Measurements from ENCODE around the gene DPYD. TPM values are rescaled to one million over a fixed set of nuclear protein-coding genes. Genes with fewer than 3 reads are reported as not detected.

Gene DPYD
- total and polyA plus RNA-seq, 12 donors: 4.1 to 22.0 (median 7.0) TPM

DNA sequence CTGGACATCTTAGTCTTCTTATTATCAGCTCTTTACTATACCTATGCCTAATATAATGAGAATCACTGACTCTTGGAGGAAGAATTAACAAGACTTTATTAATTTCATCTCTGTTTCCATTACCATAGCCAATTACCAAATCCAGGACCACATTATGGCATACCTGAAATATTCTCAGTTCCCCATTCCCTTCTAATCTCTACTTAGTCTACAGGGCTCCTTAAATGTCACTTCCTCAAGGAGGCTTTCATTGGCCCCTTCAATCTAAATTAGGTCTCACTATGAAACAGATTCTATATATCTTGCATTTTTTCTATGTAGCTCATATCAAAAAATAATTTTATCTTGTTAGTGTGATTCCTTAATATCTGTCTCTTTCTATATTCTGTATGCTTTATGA is 828.0 kb downstream of the DPYD start:
- H3K27me3 ChIP-seq: no peaks in the 10 kb centered on the region
- no peak overlapping the region for H3K27ac ChIP-seq
- H3K36me3 ChIP-seq: peaks cover 0 to 25% (median 0%) of the 10 kb centered on the region in 9 donors
- no peak for ATAC-seq
- TF ChIP-seq, protein P1, sequence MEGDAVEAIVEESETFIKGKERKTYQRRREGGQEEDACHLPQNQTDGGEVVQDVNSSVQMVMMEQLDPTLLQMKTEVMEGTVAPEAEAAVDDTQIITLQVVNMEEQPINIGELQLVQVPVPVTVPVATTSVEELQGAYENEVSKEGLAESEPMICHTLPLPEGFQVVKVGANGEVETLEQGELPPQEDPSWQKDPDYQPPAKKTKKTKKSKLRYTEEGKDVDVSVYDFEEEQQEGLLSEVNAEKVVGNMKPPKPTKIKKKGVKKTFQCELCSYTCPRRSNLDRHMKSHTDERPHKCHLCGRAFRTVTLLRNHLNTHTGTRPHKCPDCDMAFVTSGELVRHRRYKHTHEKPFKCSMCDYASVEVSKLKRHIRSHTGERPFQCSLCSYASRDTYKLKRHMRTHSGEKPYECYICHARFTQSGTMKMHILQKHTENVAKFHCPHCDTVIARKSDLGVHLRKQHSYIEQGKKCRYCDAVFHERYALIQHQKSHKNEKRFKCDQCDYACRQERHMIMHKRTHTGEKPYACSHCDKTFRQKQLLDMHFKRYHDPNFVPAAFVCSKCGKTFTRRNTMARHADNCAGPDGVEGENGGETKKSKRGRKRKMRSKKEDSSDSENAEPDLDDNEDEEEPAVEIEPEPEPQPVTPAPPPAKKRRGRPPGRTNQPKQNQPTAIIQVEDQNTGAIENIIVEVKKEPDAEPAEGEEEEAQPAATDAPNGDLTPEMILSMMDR (IDR thresholded peaks at IDR 0.05): no peak
- H3K4me3 ChIP-seq: no peak overlapping the region
- DNase-seq: no peak
- intact Hi-C loops (cut with DNase I): no loop called here
- H3K4me1 ChIP-seq: peaks cover 0 to 7% (median 0%) of the 10 kb centered on the region in 9 donors
- no peaks in the 10 kb centered on the region for H3K9me3 ChIP-seq

DNA sequence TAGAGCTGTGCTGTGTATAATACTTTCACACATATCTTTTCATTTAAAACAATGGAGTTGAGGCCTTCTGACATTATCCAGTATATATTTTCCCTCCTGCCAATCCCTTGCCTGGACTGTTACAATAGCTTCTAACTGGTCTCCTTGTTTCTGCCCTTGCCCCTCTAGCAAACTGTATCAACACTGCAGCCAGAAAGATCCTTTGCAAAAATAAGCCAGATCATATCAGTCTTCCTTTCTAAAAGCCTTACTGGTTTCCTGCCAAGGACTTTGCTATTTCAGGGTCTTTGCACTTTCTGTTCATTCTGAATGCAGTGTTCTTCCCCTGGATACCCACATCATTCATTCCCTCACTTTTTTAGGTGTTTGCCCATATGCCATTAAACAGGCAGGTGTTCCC is 829.2 kb downstream of the DPYD start:
- intact Hi-C loops (cut with DNase I): no loop called here
- no peaks in the 10 kb centered on the region for H3K27me3 ChIP-seq
- TF ChIP-seq, protein P1 (IDR thresholded peaks at IDR 0.05): no peak
- DNase-seq: no peak
- no peak overlapping the region for H3K27ac ChIP-seq
- no peak for ATAC-seq
- no peak overlapping the region for H3K4me3 ChIP-seq
- H3K9me3 ChIP-seq: no peaks in the 10 kb centered on the region
- H3K36me3 ChIP-seq: peaks cover 0 to 13% (median 0%) of the 10 kb centered on the region in 9 donors
- peaks cover 0 to 7% (median 0%) of the 10 kb centered on the region in 9 donors for H3K4me1 ChIP-seq

DNA sequence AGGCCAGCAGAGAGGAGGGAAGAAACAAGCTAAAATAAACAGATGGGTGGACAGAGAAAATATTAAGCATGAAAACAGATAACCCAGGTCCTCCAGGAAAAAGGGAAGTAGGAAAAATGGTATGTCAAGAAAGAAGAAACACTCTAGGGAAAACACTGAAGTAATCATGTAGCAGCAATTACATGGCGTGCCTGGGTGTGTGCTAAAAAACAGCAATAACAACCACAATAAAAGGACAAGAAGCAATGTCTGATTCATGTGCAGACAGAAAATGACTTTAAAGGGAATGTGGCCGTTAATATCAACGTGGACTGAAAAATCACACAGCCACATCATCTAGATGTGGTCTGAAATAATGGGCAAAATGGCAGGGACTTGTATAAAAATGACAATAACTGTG is 829.6 kb downstream of the DPYD start:
- TF ChIP-seq, protein P1 (IDR thresholded peaks at IDR 0.05): no peak
- Histone ChIP-seq H3K9me3 (no peaks in the 10 kb centered on the region), H3K4me1 (peaks cover 0 to 7% (median 0%) of the 10 kb centered on the region in 9 donors), H3K27ac (no peak overlapping the region), H3K4me3 (no peak overlapping the region), H3K27me3 (no peaks in the 10 kb centered on the region), H3K36me3 (peaks cover 0 to 9% (median 0%) of the 10 kb centered on the region in 9 donors)
- ATAC-seq (no peak), DNase-seq (no peak)
- WGBS, 2 donors: 78 to 81% methylated on average over 3 of the region's 3 CpGs
- intact Hi-C loops (cut with DNase I): no loop called here

DNA sequence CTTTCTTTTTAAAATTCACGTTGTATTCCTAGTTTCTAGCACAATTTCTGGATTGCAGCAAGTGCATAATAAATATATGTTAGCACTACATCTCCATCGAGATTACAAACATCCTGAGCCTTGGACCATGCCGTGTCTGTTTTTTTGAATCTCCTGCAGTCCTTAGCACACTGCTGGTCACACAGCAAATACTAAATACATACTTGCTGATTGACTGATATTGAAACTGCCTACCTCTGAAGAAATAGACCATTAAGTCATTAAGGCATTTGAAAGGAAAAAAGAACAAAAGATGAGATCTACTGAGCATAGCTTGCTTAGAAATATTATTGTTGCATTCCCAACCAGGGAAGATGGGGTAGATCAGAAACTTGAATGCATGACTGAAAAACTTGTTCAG is 830.1 kb downstream of the DPYD start:
- intact Hi-C loops (cut with DNase I): no loop called here
- DNase-seq: no peak
- TF ChIP-seq, protein P1 (IDR thresholded peaks at IDR 0.05): no peak
- no peak overlapping the region for H3K27ac ChIP-seq
- H3K36me3 ChIP-seq: peaks cover 0 to 5% (median 0%) of the 10 kb centered on the region in 9 donors
- no peak overlapping the region for H3K4me3 ChIP-seq
- H3K27me3 ChIP-seq: no peaks in the 10 kb centered on the region
- 80 to 90% methylated on average over 3 of the region's 3 CpGs for WGBS, 2 donors
- no peaks in the 10 kb centered on the region for H3K9me3 ChIP-seq
- peaks cover 0 to 7% (median 0%) of the 10 kb centered on the region in 9 donors for H3K4me1 ChIP-seq
- ATAC-seq: no peak

Data from heart right ventricle (tissue), 16 donors.